Effector memory CD4-positive, alpha-beta T cell (primary cell): ENCODE measurements around the gene GABRR3.

Experiments
- DNase-seq, 3 donors: peaks; one replicate each; pipeline ENCODE4 v3.0.0-alpha.2; 2020
- H3K27ac ChIP-seq: 2 replicates; pipeline ENCODE4 v1.7.0; 2013; ENCODE audit warnings: mild to moderate bottlenecking, low read length, moderate library complexity; ENCODE audit not compliant: insufficient read depth, poor library complexity, severe bottlenecking
- H3K27me3 ChIP-seq: replicated peaks from 2 replicates; pipeline ENCODE4 v1.7.0; 2013; ENCODE audit warnings: mild to moderate bottlenecking, low read length; ENCODE audit not compliant: insufficient read depth, control insufficient read depth, poor library complexity, severe bottlenecking
- H3K36me3 ChIP-seq: 2 replicates; pipeline ENCODE4 v1.7.0; 2013; ENCODE audit warnings: mild to moderate bottlenecking, low read length, moderate library complexity; ENCODE audit not compliant: control insufficient read depth, insufficient read depth
- H3K4me1 ChIP-seq: 2 replicates; pipeline ENCODE4 v1.7.0; 2013; ENCODE audit warnings: low read length, mild to moderate bottlenecking; ENCODE audit not compliant: control insufficient read depth, insufficient read depth, poor library complexity, severe bottlenecking
- H3K4me3 ChIP-seq: 2 replicates; pipeline ENCODE4 v1.7.0; 2013; ENCODE audit warnings: low read length, low read depth, mild to moderate bottlenecking; ENCODE audit not compliant: insufficient read depth, poor library complexity, severe bottlenecking
- H3K9me3 ChIP-seq: 2 replicates; pipeline ENCODE4 v1.7.0; 2013; ENCODE audit warnings: mild to moderate bottlenecking, low read length, moderate library complexity; ENCODE audit not compliant: control insufficient read depth

The GABRR3 gene

GRCh38 chr3:97949743-97950142 lies 85.4 kb downstream of the GABRR3 start:
- H3K27ac ChIP-seq: no peak overlapping the region
- H3K27me3 ChIP-seq: no peaks in the 10 kb centered on the region
- no peaks in the 10 kb centered on the region for H3K9me3 ChIP-seq
- DNase-seq: no peak
- peaks cover 79% of the 10 kb centered on the region for H3K36me3 ChIP-seq
- no peak overlapping the region for H3K4me3 ChIP-seq
- H3K4me1 ChIP-seq: no peaks in the 10 kb centered on the region

GRCh38 chr3:97949110-97949485 lies 86.0 kb downstream of the GABRR3 start:
- no peaks in the 10 kb centered on the region for H3K4me1 ChIP-seq
- no peak overlapping the region for H3K4me3 ChIP-seq
- H3K27me3 ChIP-seq: no peaks in the 10 kb centered on the region
- H3K36me3 ChIP-seq: peaks cover 74% of the 10 kb centered on the region
- H3K9me3 ChIP-seq: no peaks in the 10 kb centered on the region
- H3K27ac ChIP-seq: no peak overlapping the region
- no peak for DNase-seq

GRCh38 chr3:97948351-97949109 lies 86.6 kb downstream of the GABRR3 start:
- no peak overlapping the region for H3K27ac ChIP-seq
- H3K9me3 ChIP-seq: no peaks in the 10 kb centered on the region
- no peak for DNase-seq
- no peaks in the 10 kb centered on the region for H3K4me1 ChIP-seq
- H3K36me3 ChIP-seq: peaks cover 73% of the 10 kb centered on the region
- H3K27me3 ChIP-seq: no peaks in the 10 kb centered on the region
- no peak overlapping the region for H3K4me3 ChIP-seq

- Histone ChIP-seq H3K27me3 (no peaks in the 10 kb centered on the region), H3K9me3 (no peaks in the 10 kb centered on the region), H3K4me1 (no peaks in the 10 kb centered on the region), H3K27ac (no peak overlapping the region), H3K36me3 (peaks cover 28% of the 10 kb centered on the region), H3K4me3 (no peak overlapping the region)
- DNase-seq: no peak
These were observed 92.1 kb downstream of the GABRR3 start for GRCh38 chr3:97942801-97943546.

GRCh38 chr3:97940034-97940433 lies 95.1 kb downstream of the GABRR3 start:
- Histone ChIP-seq H3K9me3 (no peaks in the 10 kb centered on the region), H3K27ac (no peak overlapping the region), H3K4me3 (no peak overlapping the region), H3K27me3 (no peaks in the 10 kb centered on the region), H3K4me1 (no peaks in the 10 kb centered on the region), H3K36me3 (peaks cover 3% of the 10 kb centered on the region)
- no peak for DNase-seq

GRCh38 chr3:97939401-97939800 lies 95.7 kb downstream of the GABRR3 start:
- no peak for DNase-seq
- H3K27ac ChIP-seq: no peak overlapping the region
- H3K36me3 ChIP-seq: no peaks in the 10 kb centered on the region
- no peaks in the 10 kb centered on the region for H3K9me3 ChIP-seq
- no peaks in the 10 kb centered on the region for H3K4me1 ChIP-seq
- no peaks in the 10 kb centered on the region for H3K27me3 ChIP-seq
- H3K4me3 ChIP-seq: no peak overlapping the region

- H3K36me3 ChIP-seq: no peaks in the 10 kb centered on the region
- H3K4me1 ChIP-seq: no peaks in the 10 kb centered on the region
- no peaks in the 10 kb centered on the region for H3K9me3 ChIP-seq
- H3K27me3 ChIP-seq: no peaks in the 10 kb centered on the region
- no peak overlapping the region for H3K27ac ChIP-seq
- H3K4me3 ChIP-seq: no peak overlapping the region
- DNase-seq: no peak
These were observed 96.7 kb downstream of the GABRR3 start for GRCh38 chr3:97938444-97938843.

GRCh38 chr3:97937205-97937604 lies 97.9 kb downstream of the GABRR3 start:
- H3K4me3 ChIP-seq: no peak overlapping the region
- H3K9me3 ChIP-seq: no peaks in the 10 kb centered on the region
- H3K36me3 ChIP-seq: no peaks in the 10 kb centered on the region
- no peaks in the 10 kb centered on the region for H3K4me1 ChIP-seq
- H3K27me3 ChIP-seq: no peaks in the 10 kb centered on the region
- DNase-seq: no peak
- no peak overlapping the region for H3K27ac ChIP-seq

GRCh38 chr3:97935842-97936241 lies 99.3 kb downstream of the GABRR3 start:
- Histone ChIP-seq H3K4me3 (no peak overlapping the region), H3K27ac (no peak overlapping the region), H3K36me3 (no peaks in the 10 kb centered on the region), H3K4me1 (no peaks in the 10 kb centered on the region), H3K27me3 (no peaks in the 10 kb centered on the region), H3K9me3 (no peaks in the 10 kb centered on the region)
- DNase-seq: no peak
